Smooth muscle cell (in vitro differentiated cells): ENCODE results near the gene HBQ1. TPM values are rescaled to one million over a fixed set of nuclear protein-coding genes. Genes with fewer than 3 reads are reported as not detected.
"Not testable (repeated sequence)": the region's sequence is repeated elsewhere in the genome, so short reads cannot be mapped to it uniquely, and the experiment has no call there.

Experiments
- DNase-seq: peaks from one replicate; lab custom pipeline; 2025; ENCODE audit not compliant: unreplicated experiment; lab: John Stamatoyannopoulos, UW
- H2AFZ ChIP-seq: fragments of 200-600 bp; sonication (generic); 2 replicates; pipeline ENCODE4 v1.6.0; 2016; ENCODE audit warnings: antibody characterized with exemption, low read depth, mild to moderate bottlenecking
- H3F3A ChIP-seq: fragments of 200-600 bp; sonication (generic); 2 replicates; pipeline ENCODE4 v1.6.0; 2017; ENCODE audit warnings: antibody characterized with exemption, low read depth
- H3K27ac ChIP-seq: fragments of 200-600 bp; sonication (generic); 2 replicates; pipeline ENCODE4 v1.5.1; 2016; ENCODE audit warnings: low read depth, mild to moderate bottlenecking
- H3K27me3 ChIP-seq: fragments of 200-600 bp; sonication (generic); 2 replicates; pipeline ENCODE4 v1.6.1; 2016; ENCODE audit warnings: low read depth, mild to moderate bottlenecking
- H3K36me3 ChIP-seq: fragments of 200-600 bp; sonication (generic); 2 replicates; pipeline ENCODE4 v1.5.1; 2016; ENCODE audit warnings: low read depth
- H3K4me1 ChIP-seq: fragments of 200-600 bp; sonication (generic); 2 replicates; pipeline ENCODE4 v1.5.1; 2016; ENCODE audit warnings: low read depth
- H3K4me2 ChIP-seq: fragments of 200-600 bp; sonication (generic); 2 replicates; pipeline ENCODE4 v1.6.0; 2016; ENCODE audit warnings: mild to moderate bottlenecking
- H3K4me3 ChIP-seq: fragments of 200-600 bp; sonication (generic); 2 replicates; pipeline ENCODE4 v1.5.1; 2016; ENCODE audit warnings: mild to moderate bottlenecking
- H3K79me2 ChIP-seq: fragments of 200-600 bp; sonication (generic); 2 replicates; pipeline ENCODE4 v1.6.0; 2016; ENCODE audit warnings: low read depth, mild to moderate bottlenecking
- H3K9ac ChIP-seq: fragments of 200-600 bp; sonication (generic); 2 replicates; pipeline ENCODE4 v1.6.0; 2016; ENCODE audit warnings: low read depth
- H3K9me3 ChIP-seq: fragments of 200-600 bp; sonication (generic); replicated peaks from 2 replicates; pipeline ENCODE4 v1.5.1; 2016; ENCODE audit warnings: low read depth
- H4K20me1 ChIP-seq: fragments of 200-600 bp; sonication (generic); 2 replicates; pipeline ENCODE4 v1.6.0; 2016; ENCODE audit warnings: low read depth
- WGBS: methylation state at CpG from one replicate; pipeline ENCODE4 v1.1.7; 2016; ENCODE audit warnings: low lambda C conversion rate; 5-methylcytosine and 5-hydroxymethylcytosine counted together
- polyA plus RNA-seq: library from polyadenylated mRNA; unstranded; fragments of >200 nt; fragmentation: Nextera tagmentation; extraction: Ambion mirVana; gene quantifications from 2 replicates; pipeline ENCODE4 v1.2.1, GENCODE V29; 2016
- total RNA-seq: library from RNA; depleted of rRNA; stranded (reverse); fragments of >200 nt; gene quantifications from 2 replicates; pipeline ENCODE4 v1.2.3, GENCODE V29; 2014
- TF ChIP-seq, protein P1 (sequence below): fragments of 200-600 bp; sonication (generic); IDR thresholded peaks from 2 replicates; pipeline ENCODE4 v1.5.1; 2017; ENCODE audit warnings: borderline replicate concordance, mild to moderate bottlenecking, antibody characterized with exemption; ENCODE audit not compliant: insufficient read depth, poor library complexity, severe bottlenecking

HBQ1 gene
- total and polyA plus RNA-seq, 2 experiments from 2014 or later: not detected

DNA sequence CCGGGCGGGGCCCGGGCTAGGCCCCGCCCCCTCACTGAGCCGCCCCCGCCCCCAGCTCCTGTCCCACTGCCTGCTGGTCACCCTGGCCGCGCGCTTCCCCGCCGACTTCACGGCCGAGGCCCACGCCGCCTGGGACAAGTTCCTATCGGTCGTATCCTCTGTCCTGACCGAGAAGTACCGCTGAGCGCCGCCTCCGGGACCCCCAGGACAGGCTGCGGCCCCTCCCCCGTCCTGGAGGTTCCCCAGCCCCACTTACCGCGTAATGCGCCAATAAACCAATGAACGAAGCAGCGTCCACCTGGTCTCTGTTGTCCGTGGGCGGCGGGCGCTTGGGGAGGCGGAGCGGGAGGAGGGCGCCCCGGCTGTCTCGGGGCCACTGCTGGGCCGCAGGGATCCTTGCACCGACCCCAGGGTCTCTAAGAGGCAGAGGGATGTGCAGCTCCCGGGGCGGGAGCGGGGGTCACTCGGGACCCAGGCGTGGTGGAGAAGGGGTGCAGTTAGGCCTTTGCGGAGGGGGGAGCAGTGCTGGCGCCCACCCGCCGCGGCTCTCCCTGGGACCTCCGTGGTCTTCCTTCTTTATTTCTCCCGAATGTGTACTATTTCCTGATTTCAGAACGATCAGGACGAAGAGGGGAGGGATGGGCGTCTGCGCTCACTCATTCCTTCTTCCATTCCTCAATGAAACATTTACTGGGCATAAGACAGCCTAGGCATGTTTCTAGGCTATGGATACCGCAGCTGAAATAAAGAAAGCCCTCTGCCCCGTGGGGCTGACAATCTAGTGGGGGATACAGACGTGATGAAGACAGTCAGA lies 25.8 kb upstream of the HBQ1 start:
- Histone ChIP-seq H3K4me3 (peak overlapping the region; percentile 68), H3K4me1 (peaks cover 8% of the 10 kb centered on the region), H3K27ac (no peak overlapping the region), H3K27me3 (peaks cover 44% of the 10 kb centered on the region), H3K9me3 (no peaks in the 10 kb centered on the region), H3K79me2 (no peaks in the 10 kb centered on the region), H3K36me3 (no peaks in the 10 kb centered on the region), H3F3A (no peaks in the 10 kb centered on the region), H3K9ac (no peak overlapping the region), H2AFZ (peak overlapping the region; percentile 97), H4K20me1 (no peaks in the 10 kb centered on the region), H3K4me2 (peak overlapping the region; percentile 97)
- WGBS: 5% methylated on average over 39 of the region's 59 CpGs
- TF ChIP-seq, protein P1, sequence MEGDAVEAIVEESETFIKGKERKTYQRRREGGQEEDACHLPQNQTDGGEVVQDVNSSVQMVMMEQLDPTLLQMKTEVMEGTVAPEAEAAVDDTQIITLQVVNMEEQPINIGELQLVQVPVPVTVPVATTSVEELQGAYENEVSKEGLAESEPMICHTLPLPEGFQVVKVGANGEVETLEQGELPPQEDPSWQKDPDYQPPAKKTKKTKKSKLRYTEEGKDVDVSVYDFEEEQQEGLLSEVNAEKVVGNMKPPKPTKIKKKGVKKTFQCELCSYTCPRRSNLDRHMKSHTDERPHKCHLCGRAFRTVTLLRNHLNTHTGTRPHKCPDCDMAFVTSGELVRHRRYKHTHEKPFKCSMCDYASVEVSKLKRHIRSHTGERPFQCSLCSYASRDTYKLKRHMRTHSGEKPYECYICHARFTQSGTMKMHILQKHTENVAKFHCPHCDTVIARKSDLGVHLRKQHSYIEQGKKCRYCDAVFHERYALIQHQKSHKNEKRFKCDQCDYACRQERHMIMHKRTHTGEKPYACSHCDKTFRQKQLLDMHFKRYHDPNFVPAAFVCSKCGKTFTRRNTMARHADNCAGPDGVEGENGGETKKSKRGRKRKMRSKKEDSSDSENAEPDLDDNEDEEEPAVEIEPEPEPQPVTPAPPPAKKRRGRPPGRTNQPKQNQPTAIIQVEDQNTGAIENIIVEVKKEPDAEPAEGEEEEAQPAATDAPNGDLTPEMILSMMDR: no peak
- DNase-seq: no peak

DNA sequence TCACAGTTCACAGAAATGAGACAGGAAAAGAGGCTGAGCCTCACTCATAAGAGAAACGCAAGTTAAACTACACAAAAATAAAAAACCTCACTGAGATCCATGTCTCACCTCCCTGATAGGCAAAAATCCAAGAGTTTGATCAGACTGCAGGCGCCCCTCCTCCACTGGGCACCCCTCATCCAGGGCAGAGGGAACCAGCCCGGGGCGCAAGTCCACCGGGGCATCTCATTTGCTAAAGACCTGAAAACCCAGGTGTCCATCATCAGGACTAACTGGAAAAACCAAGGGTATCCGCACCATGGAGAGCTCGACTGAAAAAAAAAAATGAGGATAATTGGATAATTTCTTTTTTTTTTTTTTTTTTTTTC lies 25.2 kb upstream of the HBQ1 start:
- H3K4me2 ChIP-seq: peak overlapping the region; percentile 97
- H3K27me3 ChIP-seq: peaks cover 46% of the 10 kb centered on the region
- no peaks in the 10 kb centered on the region for H3F3A ChIP-seq
- no peak overlapping the region for H3K9ac ChIP-seq
- no peaks in the 10 kb centered on the region for H3K36me3 ChIP-seq
- H3K4me1 ChIP-seq: peaks cover 8% of the 10 kb centered on the region
- TF ChIP-seq, protein P1: no peak
- H4K20me1 ChIP-seq: no peaks in the 10 kb centered on the region
- DNase-seq: no peak
- H2AFZ ChIP-seq: peak overlapping the region; percentile 97
- H3K79me2 ChIP-seq: no peaks in the 10 kb centered on the region
- no peaks in the 10 kb centered on the region for H3K9me3 ChIP-seq
- peak overlapping the region; percentile 68 for H3K4me3 ChIP-seq
- H3K27ac ChIP-seq: no peak overlapping the region
- WGBS: 79% methylated on average over 7 of the region's 7 CpGs

DNA sequence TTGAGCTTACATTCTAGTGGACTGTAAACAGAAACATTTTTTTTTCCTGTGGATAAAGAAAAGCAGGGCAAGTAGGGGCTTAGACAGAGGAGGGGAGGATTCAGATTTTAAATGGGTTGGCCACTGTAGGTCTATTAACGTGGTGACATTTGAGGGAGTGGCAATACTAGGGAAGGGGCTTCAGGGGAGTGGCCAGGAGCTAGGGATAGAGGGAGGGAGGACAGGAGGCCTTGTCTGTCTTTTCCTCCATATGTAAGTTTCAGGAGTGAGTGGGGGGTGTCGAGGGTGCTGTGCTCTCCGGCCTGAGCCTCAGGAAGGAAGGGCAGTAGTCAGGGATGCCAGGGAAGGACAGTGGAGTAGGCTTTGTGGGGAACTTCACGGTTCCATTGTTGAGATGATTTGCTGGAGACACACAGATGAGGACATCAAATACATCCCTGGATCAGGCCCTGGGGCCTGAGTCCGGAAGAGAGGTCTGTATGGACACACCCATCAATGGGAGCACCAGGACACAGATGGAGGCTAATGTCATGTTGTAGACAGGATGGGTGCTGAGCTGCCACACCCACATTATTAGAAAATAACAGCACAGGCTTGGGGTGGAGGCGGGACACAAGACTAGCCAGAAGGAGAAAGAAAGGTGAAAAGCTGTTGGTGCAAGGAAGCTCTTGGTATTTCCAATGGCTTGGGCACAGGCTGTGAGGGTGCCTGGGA lies 21.0 kb upstream of the HBQ1 start:
- no peak overlapping the region for H3K27ac ChIP-seq
- H3K79me2 ChIP-seq: no peaks in the 10 kb centered on the region
- H3K4me3 ChIP-seq: no peak overlapping the region
- H3K4me1 ChIP-seq: peaks cover 8% of the 10 kb centered on the region
- H3K36me3 ChIP-seq: no peaks in the 10 kb centered on the region
- no peak for DNase-seq
- H3K4me2 ChIP-seq: no peak overlapping the region
- WGBS: 58% methylated on average over 6 of the region's 6 CpGs
- no peaks in the 10 kb centered on the region for H3K9me3 ChIP-seq
- no peaks in the 10 kb centered on the region for H4K20me1 ChIP-seq
- H3F3A ChIP-seq: no peaks in the 10 kb centered on the region
- no peak overlapping the region for H3K9ac ChIP-seq
- H3K27me3 ChIP-seq: peaks cover 61% of the 10 kb centered on the region
- H2AFZ ChIP-seq: no peak overlapping the region
- TF ChIP-seq, protein P1: no peak

DNA sequence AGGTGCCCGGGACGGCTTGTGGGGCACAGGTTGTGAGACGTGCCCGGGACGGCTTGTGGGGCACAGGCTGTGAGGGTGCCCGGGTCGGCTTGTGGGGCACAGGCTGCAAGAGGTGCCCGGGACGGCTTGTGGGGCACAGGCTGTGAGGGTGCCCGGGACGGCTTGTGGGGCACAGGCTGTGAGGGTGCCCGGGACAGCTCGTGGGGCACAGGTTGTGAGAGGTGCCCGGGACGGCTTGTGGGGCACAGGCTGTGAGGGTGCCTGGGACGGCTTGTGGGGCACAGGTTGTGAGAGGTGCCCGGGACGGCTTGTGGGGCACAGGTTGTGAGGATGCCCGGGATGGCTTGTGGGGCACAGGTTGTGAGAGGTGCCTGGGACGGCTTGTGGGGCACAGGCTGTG lies 20.0 kb upstream of the HBQ1 start:
- whole genome bisulfite sequencing: 76% methylated on average over 17 of the region's 20 CpGs
- H3K27ac ChIP-seq, H3K4me2 ChIP-seq, H3K9ac ChIP-seq, H2AFZ ChIP-seq, H3K4me3 ChIP-seq, H3K79me2 ChIP-seq, H3K9me3 ChIP-seq, DNase-seq, H3F3A ChIP-seq, H3K4me1 ChIP-seq, H4K20me1 ChIP-seq, H3K36me3 ChIP-seq: not testable (repeated sequence)
- peaks cover 56% of the 10 kb centered on the region for H3K27me3 ChIP-seq
